ENCODE results near the gene TBC1D28.
"Not testable (repeated sequence)": the region's sequence is repeated elsewhere in the genome, so short reads cannot be mapped to it uniquely, and the experiment has no call there.

Gene TBC1D28

GRCh38 chr17:18644291-18644690 is at the start of gene TBC1D28:
Gene TBC1D28 (minus strand): TSS chr17:18644391. CDS start chr17:18641352, 3,039 bp downstream.
- DNase-seq (ENCODE audit: low spot score) = not testable (repeated sequence)

DNA sequence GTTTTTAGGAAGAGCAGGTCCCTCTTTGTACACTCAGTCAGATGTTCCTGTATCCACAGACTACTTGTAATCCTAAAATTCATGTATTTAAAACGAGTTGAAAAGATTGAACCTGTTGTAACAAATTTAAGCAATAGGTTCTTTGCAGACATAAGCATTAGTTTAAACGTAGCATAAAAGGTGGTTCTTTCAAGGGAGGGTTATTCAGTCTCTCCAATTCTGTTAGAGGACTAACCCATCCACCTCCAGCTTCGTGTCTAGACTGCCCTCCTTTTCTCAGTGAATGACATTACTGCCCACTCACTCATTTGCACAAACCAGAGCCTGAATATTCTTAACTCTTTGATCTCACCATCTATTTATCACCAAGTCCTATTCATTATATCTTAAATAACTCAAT is 38.5 kb upstream of the TBC1D28 start:
- not testable (repeated sequence) for DNase-seq (ENCODE audit: low spot score)

- peak; percentile 82 for DNase-seq (ENCODE audit: low spot score)
Measured at GRCh38 chr17:18681767-18682571, 37.8 kb upstream of the TBC1D28 start, which contains the start of gene FOXO3B. Gene FOXO3B (minus strand): TSS chr17:18682314. CDS start chr17:18681651, 663 bp downstream.

DNA sequence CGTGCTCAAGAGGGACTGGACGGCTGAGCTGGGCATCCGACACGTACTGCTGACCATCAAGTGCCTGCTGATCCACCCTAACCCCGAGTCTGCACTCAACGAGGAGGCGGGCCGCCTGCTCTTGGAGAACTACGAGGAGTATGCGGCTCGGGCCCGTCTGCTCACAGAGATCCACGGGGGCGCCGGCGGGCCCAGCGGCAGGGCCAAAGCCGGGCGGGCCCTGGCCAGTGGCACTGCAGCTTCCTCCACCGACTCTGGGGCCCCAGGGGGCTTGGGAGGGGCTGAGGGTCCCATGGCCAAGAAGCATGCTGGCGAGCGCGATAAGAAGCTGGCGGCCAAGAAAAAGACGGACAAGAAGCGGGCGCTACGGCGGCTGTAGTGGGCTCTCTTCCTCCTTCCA is 33.2 kb upstream of the TBC1D28 start:
- not testable (repeated sequence) for DNase-seq (ENCODE audit: low spot score)

GRCh38 chr17:18676928-18677327 is 32.7 kb upstream of the TBC1D28 start:
- DNase-seq (ENCODE audit: low spot score) = not testable (repeated sequence)

DNA sequence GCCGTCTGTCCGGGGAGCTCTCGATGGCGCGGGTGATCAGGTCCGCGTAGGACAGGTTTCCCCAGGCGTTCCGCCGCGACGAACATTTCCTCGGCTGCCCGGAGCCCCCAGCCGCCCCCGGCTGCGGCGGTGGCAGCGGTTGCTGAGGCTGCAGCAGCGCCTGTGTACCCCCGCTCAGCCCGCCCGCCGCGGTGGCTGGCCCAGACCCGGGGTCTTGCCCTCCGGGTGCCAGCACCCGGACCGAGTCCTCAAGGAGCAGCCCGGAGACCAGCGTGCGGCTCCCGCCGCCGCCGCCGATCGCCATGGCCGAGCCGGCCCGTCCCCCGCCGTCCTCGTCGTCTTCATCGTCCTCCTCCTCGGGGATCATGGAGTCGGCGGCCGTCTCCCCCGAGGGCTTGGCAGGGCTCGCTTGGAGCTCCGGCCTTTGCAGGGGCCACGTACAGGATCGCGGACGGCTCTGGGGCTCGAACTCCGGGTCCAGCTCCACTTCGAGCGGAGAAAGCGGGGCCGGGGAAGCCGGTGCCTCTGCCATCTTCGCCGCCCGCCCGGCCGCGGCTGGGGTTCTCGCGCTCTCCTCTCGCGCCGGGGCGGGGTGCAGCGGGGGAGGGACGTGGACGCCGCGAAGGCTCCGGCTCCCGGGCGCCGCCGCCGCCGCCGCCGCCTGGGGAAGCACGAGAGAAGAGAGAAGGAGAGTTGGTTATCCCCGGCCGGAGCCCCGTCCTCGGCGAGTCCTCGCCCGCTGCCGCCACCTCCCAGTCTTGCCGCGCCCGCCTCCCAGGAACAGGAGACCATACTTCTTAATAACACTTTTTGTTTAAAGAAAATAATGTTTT is 28.4 kb upstream of the TBC1D28 start:
- not testable (repeated sequence) for DNase-seq (ENCODE audit: low spot score)

- not testable (repeated sequence) for DNase-seq (ENCODE audit: low spot score)
Measured at GRCh38 chr17:18668625-18669024, 24.4 kb upstream of the TBC1D28 start.

GRCh38 chr17:18667535-18667934 is 23.3 kb upstream of the TBC1D28 start:
- DNase-seq (ENCODE audit: low spot score) = not testable (repeated sequence)

DNA sequence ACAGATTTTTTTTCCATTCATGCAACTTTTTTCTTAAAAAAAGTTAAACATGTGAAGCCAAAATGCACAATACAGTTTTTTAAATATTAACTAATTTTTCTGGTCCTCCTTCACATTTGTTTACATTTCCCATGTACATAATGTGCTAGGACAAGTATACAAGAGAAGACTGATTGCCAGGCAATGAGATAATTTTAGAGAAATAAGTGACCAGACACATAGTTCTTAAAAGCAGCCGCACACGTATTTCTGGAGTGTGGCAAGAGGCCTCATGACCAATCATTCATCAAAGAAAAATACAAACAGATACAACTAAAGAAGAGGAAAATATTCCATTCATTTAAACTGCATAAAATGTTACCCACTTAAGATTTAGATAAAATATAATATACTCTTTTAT is 22.1 kb upstream of the TBC1D28 start:
- not testable (repeated sequence) for DNase-seq (ENCODE audit: low spot score)

GRCh38 chr17:18661924-18662624 is 17.9 kb upstream of the TBC1D28 start:
- not testable (repeated sequence) for DNase-seq (ENCODE audit: low spot score)

GRCh38 chr17:18650094-18650493 is 5.9 kb upstream of the TBC1D28 start:
- DNase-seq (ENCODE audit: low spot score) = not testable (repeated sequence)

DNA sequence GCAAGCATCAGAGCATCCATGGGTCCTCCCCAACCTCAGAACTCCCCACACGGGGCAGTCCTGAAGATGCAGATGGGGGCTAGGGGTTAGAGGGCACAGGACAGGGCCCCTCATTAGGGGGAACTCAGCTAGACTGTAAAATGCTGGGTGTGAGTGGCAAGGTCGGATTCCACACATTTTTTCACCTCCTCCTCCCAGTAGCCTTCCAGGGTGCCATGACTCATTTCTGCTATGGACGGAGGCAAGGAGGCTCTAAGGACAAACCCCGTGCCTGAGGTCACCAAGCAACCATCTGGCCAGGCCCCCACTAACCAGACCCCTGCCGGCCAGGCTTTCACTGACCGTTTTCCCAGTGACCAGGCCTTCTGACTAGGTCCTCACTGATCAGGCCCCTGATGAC is 1.1 kb downstream of the TBC1D28 start:
- not testable (repeated sequence) for DNase-seq (ENCODE audit: low spot score)

DNA sequence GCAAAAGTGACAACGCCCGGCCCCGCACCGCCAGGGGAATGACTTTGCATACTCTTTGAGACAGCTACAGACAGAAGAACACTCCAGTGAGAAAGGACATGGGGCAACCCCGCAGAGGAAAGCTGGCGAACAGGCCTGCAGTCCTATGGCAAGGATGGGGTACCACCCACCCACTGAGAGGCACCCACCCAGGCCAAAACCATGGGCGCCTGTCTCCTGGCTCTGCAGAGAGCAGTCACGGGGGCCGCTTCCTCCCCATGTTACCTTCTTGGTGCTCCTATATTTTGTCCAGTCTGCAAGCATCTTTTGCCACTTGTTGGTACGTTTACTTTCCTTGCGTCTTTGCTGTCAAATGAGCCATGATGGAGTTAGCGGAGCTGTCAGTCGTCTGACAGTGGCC is 5.8 kb downstream of the TBC1D28 start:
- DNase-seq (ENCODE audit: low spot score) = not testable (repeated sequence)

GRCh38 chr17:18636237-18636636 is 8.0 kb downstream of the TBC1D28 start:
- not testable (repeated sequence) for DNase-seq (ENCODE audit: low spot score)

- DNase-seq (ENCODE audit: low spot score) = not testable (repeated sequence)
Measured at GRCh38 chr17:18635773-18636172, 8.4 kb downstream of the TBC1D28 start.

DNA sequence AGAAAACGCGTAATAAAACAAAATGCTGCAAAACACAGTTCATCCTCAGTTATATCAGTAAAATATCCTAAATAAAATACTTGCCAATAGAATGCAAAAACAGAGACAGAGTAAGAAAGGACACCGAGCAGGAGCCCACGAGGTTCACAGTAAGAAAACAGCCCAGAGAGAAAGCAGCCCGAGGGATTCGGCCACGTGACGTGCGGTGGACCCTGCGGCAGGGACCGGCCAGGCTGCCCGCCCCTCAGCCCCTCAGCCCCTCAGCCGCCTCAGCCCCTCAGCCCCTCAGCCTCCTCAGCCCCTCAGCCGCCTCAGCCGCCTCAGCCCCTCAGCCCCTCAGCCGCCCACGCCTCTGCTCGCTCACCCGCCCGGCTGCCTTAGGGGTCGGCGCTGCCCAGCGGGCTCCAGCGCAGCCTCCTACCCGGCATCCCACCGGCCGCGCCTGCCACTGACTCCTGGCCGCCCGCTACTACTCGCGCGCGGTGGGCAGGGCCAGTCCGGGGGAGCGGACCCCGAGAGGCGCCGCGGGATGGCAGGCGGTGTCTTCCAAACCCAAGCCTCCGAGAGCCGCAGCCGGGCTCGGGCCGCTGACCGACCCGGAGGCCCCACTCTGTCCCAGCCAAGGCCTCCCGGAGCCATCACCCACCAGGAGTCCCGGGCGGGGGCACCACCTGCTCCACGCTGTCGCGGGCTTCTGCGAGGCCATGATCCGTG is 9.5 kb downstream of the TBC1D28 start:
- DNase-seq (ENCODE audit: low spot score) = not testable (repeated sequence)

DNA sequence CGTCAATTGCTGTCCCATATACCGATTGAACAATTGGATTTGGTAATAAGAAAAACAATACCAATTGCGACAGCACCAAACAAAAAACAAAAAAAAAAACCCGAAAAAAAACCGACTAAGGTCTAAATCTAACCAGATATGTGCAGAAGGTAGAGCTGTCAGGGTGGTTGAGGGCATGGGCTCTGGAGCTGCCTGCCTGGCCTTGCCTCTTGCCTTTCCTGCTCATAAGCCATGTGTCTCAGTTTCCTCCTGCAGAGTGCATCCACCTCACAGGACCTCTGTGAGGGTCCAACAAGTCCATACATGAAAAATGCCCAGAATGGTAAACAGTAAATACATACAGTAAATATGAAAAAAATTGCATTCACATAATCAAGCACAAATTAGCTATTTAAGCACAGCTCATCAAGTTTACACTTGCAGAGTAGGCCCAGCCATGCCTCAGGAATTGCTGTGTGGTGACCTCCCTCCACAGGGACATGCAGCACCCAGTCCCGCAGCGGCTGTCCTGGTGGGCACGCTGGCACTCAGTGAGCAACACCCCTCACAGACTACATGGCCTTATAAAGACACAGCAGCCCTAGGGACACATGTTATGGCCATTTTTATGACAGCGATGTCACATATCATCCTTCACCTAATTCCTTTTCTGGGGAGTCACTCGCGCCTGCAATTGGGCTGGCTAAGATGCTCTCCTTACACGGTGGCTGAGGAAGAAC is 17.9 kb downstream of the TBC1D28 start:
- DNase-seq (ENCODE audit: low spot score) = no peak

DNA sequence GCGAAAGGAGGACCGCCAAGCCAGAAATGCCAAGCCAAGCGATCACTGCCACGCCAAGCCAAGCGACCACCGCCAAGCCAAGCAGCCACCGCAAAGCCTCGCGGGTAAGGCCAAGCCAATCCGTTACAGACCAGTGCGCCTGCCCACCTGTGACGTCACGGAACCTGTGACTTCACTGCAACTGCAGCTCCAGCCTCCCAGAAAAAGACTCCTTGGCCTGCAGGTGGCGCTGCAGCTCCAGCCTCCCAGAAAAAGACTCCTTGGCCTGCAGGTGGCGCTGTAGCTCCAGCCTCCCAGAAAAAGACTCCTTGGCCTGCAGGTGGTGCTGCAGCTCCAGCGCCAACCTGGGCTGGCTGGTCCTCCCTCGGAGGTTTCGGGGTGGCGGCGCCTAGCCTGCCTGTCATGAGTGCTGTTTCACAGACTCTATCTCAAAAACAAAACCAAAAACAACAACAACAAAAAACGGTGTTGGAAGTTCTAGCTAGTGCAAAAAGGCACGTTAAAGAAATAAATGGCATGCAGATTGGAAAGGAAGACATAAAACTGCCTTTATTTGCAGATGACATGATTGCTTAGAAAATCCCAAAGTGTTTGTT is 18.6 kb downstream of the TBC1D28 start:
- peak; percentile 48 for DNase-seq (ENCODE audit: low spot score)

DNA sequence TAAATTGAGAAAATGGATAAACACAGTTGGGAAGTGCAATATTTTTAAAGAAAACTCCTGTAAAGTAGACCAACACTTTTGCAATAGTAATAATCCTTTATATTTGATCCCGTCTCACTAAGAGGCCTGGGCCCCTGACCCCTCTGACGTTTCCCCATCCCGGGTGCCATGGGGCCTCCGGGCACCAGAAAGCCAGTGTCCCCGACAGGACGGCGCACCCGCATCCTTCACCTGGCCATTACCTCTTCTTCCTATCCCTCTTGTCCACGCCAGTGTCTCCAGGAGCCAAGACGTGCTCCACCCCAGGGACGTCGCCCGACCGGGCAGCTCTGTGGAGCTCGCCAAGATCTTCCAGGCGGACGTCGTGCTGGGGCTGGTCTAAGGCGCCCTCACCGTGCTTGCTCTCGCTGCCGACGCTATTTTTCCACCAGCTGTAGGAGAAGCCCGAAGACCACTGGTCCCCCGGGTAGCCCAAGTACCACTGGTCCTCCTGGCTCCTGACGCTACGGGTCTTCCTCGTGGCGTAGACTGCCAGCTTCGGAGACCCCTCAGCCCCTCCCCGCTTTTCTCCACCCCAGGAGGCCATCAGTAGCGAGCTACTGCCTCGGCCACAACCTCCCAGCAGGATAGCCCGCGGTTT is 19.2 kb downstream of the TBC1D28 start:
- DNase-seq (ENCODE audit: low spot score) = not testable (repeated sequence)

DNA sequence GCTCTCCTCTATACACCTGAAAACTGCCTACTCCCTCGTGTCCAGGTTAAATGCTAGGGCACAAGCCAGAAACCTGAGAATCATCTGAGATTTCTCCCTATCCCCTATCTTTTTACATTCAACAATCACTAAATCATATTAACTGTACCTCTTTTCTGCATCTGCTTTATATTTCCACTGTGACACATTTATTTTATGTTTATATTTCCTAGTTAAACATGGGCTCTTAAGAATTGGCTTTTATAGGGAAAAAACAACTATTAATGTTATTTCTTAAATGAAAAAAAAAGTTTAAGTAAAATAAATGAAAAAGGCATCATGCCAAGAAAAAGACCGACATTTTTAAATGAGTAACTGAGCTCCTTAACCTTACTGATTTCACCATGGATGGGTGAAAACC is 26.6 kb downstream of the TBC1D28 start:
- DNase-seq (ENCODE audit: low spot score) = not testable (repeated sequence)

Data from AG08396 (cell line).